ENCODE results near the gene PRELID1.
A peak's percentile ranks its signal among the peaks of the same experiment; 100 is the strongest.
"Not testable (repeated sequence)": the region's sequence is repeated elsewhere in the genome, so short reads cannot be mapped to it uniquely, and the experiment has no call there.

Gene PRELID1

DNA sequence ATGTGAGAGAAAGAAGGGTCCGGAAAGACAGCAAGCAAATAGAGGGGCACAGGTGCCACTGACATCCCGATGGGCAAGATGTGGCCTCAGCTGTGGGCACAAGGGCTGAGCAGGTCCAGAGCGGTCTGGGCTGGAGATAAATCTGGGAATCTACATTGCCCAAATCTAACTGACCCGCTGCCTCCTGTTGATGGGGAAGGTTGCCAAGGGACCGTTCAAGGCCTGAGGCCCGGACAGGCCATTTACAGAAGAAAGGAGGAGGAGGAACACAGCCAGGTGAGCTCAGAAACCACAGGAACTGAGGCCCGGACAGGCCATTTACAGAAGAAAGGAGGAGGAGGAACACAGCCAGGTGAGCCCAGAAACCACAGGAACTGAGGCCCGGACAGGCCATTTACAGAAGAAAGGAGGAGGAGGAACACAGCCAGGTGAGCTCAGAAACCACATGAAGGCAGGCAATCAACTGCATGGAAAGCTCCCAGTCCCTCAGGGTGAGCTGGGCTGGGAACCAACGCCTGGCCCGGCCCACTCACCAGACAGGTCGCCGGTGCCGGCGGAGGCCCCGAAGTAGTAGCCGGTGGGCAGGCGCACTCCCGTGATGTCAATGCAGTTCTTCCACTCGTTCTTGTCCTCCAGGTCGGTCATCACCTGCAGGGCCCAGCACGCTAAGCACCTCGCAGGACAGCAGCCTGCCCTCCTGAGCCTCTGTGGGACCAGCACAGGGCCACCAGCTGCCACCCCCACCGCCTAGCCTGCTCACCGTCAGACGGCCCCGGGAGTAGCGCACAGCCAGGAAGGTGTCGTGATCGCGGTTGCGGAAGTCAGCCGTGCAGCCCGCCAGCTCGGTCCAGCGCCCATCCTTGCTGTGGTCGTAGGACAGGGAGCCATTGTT, 33.2 kb downstream of the PRELID1 start:
- DNase-seq = no peak

DNA sequence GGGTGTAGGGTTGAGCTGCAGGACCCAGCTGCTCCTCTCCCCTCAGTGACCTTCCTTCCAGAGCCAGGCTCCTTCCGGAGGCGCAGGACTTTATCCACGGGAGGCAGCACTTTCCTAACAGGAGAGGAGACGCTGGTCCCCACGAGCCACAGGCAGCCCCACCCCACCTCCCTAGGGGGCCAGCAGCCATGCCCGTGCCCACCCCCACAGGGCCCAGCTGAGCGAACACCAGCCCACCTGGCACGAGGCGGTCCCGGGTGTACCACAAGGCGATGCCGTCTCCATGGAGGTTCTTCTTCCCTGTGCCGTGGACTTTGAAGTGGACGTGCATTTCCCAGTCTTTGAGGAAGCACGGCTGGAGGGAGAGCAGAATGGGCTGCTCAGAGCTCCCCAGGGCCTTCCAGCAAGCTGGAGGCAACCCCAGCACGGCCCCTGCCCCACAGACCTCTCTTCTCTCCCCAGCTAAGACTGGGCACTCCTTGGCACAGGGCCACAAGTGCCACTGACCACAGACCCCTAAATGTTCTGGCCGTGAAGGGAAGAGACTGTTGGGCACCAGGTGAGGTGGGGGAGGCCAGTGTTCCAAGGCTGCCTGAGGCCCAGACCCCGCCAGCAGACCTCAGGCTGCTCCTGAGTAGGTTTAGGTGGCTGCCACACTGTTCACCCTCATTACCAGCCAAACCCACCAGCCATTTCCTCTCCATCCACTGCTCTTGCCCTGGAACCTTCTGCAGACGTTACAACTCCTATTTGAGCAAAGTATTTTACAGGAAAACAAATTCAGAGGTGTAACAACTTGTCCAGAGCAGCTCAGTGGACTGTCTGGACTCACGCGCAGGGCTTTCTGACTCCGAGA, 34.9 kb downstream of the PRELID1 start:
- DNase-seq = no peak

DNA sequence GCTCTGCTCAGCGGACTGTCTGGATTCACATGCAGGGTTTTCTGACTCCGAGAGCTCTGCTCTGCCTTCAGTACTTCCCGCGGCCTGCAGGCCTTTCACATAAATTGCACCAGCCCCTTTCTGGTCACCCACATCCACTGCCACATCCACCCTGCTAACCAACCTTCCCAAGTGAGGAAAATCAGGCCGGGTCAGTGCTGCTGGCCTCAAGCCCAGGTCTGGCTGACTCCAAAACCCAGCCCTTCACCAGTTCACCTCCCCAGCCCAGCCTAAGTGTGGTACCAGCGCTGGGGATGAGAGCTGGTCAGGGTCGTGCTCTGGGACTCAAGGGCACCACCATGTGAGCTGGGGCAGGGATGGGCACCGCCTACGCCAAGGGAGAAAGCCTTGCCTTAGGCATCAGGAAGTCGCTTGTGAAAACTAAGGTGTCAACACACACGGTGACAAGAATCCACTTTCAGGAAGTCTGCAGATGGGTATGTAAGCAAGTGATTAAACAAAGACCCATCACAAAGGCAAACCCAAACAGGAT, 35.6 kb downstream of the PRELID1 start:
- no peak for DNase-seq

DNA sequence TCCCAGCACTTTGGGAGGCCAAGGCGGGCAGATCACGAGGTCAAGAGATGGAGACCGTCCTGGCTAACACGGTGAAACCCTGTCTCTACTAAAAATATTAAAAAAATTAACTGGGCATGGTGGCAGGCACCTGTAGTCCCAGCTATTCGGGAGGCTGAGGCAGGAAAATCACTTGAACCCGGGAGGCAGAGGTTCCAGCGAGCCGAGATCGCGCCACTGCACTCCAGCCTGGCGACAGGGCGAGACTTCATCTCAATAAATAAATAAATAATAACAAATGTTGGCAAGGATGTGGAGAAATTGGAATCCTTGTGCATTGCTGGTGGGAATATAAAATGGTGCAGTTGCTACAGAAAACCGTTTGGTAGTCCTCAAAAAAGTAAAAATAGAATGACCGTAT, 39.4 kb downstream of the PRELID1 start:
- DNase-seq = not testable (repeated sequence)

DNA sequence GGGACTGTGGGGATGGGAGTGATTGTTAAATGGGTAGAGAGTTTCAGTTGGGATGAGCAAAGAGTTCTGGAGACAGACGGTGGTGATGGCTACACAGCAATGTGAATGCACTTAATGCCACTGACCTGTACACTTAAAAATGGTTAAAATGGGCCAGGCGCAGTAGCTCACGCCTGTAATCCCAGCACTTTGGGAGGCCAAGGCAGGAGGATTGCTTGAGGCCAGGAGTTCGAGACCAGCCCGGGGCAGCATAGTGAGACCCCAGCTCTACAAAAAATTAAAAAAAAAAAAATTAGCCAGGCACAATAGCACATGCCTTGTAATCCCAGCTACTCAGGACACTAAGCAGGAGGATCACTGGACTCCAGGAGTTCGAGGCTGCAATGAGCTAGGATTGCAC, 40.2 kb downstream of the PRELID1 start:
- no peak for DNase-seq

DNA sequence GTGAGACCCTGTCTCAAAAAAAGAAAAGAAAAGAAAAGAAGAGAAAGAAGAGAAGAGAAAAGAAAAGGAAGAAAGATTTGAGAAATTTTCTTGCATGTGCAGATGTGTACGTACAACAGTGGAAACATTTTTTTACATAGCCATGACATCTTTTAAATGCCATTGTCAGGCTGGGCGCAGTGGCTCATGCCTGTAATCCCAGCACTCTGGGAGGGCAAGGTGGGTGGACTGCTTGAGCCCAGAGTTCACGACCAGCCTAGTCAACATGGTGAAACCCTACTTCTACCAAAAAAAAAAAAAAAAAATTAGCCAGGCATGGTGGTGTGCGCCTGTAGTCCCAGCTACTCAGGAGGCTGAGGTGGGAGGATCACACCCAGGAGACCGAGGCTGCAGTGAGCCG, 41.3 kb downstream of the PRELID1 start:
- DNase-seq = no peak

DNA sequence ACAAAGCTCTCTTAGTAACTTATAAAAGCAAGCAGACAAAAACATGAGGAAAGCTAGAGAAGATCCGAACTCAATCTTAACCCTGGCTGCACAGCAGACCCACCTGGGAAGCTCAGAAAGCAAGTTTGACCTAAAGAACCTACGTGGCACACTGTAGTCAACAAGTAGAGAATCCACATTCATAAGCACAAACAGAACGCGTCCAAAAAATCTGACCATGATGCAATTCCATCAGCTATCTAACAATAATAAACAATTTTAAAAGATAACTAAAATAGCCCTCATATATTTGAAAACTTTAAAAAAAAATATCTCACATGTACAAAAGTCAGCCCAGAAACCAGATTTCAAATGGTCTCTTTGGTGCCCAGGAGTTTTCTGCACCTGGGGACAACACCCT, 43.2 kb downstream of the PRELID1 start:
- no peak for DNase-seq

DNA sequence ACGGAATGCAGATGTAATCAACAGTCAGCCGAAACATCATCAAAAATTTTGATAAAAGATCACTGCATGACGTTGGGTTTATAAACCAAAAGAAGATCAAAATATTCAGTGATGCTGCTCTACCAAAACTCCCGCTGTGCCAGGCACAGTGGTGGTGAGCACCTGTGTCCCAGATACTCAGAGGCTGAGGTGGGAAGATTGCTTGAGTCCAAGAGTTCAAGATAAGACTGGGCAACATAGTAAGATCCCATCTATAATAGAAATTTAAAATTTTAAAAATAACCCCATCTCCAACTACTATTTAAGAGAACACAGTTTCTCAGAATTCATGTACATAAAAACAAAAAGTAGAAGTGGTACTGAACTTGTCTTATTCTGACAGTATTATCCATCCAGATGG, 44.1 kb downstream of the PRELID1 start:
- no peak for DNase-seq

DNA sequence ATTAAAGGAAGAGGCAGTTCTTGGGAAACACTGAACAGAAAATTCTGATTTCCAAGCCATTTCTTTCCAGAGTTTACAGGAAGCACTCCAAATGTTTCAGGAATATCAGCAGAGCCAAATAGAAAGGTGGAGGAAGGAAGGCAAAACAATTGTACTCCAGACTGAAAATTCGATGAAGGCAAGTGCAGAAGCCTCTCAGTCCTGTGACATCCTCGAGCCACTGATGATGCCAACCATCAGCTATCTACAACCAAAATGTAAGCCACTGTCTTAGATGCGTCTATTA, 45.7 kb downstream of the PRELID1 start:
- DNase-seq = no peak

DNA sequence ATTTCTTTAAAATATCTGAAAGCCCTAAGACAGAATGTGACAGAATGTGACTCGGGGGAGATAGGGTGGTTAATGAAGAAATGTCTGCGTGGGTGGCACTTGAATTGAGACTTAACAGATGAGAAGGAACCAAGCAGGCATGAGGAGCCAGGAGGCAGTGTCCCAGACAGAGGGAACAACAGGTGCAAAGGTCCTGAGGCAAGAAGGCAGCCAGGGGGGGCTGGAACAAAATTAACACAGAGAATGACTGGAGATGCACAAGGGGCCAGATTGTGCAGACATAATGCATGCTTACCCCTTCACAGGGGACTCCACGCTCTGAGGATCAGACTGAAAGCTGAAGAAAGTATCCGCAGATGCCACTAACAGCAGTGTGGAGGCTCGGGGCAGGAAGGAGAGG, 46.2 kb downstream of the PRELID1 start:
- no peak for DNase-seq

DNA sequence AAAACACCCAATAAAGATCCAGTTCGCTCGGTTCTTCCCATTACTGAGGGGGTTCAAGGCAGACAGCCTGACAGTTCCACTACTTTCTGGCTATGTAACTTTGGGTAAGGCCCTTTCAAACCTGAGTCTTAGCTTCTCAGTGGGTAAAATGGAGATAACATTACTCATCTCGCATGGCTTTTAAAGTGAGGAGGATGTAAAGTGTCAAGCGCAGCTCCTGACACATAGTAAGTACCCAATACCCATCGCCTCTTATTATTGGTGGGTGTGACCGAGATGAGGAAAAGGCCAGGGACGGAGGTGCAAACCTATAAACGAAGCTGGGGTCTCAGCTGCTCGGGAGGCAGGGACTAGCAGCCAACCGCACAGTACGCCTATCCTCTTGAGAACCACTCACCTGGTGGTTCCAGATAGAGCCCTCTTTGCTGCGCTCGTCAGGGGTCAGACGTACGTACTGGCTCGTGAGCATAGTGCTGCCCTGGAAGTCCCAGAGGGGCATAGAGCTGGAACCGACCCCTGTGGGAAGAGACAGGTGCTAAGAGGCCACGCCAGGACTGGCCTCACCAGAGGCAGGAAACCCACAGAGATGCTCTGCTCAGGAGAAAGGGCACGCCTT, 47.3 kb downstream of the PRELID1 start:
- DNase-seq = no peak

DNA sequence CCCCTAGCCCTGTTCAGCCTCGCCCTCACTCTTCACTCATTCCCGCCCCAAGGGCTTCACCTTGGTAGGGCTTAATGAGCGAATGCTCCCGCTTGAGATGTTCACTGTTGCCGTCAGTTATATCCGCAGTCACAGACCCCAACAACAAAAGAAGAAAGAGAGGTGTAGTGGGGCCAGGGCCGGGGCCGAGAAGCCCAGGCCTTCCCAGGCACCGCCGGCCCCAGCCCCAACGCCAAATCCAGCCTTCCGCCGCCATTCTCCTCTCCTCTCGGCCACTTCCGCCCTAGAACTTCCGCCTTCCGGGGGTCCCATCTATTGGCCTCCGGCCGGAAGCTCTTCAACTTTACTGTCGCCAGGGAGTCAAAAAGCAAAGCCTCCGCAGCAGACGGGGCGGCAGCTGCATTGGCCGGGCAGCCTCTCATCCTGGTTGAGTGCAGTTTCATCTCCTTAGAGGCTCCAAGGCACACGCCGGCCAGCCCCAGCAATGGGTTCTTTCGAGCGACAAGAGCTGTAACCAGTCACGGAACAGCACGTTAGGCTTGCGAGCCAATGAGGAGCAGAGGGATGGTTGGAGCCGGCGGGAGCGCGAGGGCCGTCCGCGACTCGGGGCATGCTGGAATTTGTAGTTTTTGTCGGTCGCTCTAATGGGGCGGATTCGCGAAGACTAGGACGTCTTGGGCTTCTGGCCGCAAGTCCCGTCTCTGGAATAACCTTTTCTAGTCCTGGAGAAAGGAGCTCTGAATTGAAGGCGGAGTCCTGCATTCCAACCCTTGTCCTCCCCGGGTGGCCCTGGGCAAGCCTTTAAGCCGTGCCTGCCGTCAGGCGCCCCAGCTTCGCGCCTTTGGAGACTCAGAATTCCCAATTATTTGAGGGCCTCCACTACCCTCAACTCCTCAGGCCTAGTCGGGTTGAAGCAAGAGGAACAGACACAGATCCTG, 48.1 kb downstream of the PRELID1 start, which contains the start of gene LMAN2:
TSS of gene LMAN2 (minus strand) at position 277 of the 938 bp plus-strand sequence. CDS start at position 256, 21 bp downstream.
- DNase-seq = peak; percentile 98

DNA sequence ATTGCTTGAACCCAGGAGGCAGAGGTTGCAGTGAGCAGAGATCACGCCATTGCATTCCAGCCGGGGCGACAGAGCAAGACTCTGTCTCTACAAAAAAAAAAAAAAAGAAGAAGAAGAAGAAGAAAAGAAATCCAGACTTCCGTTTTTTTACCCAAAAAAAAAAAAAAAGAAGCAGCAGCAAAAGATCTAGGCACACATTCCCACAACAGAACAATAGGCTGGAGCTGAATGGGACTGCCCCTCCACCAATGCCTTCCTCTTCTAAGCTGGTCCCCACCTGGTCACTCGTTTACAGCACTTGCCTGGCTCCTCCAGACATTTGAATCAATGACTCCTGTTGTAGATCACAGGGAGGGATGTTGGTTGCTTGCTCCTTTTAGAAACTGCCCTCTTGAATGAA, 49.5 kb downstream of the PRELID1 start:
- DNase-seq = no peak

DNA sequence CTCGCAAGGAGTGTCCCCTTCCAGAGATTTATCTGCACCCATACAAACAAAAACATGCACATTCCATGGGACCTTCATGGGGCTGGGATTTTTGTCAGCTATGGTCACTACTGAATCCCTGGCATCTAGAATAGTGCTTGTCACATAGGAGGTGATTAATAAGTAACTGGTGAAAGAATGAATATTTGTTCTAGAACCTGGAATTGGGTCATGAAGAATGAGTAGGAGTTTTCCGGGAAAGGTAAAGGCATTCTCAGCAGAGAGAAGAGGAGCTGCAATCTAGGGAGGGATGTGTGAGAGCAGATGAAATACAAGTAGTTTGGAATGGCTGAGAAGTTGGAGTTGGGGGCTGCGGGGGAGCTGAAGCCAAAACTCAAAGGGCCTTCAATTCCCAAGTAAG, 50.7 kb downstream of the PRELID1 start:
- DNase-seq = no peak

DNA sequence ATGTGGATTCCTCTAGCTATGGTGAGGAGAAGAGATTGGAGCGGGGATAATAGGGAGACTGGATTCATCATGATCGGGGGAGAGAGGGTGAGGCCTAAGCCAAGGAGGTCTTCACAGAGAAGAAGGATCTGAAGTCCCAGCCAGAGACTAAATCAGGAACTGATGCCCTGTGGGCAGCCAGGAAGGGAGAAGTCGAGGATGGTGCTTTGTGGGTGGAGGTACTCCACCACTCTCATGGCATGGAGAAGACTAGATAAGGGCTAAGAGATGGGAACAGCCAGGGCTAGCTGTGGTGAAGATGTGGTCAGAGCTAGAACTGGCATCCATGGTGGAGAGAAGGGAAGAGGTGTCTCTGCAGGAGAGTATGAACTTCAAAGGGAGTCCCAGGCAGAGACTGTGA, 51.1 kb downstream of the PRELID1 start:
- DNase-seq = no peak

DNA sequence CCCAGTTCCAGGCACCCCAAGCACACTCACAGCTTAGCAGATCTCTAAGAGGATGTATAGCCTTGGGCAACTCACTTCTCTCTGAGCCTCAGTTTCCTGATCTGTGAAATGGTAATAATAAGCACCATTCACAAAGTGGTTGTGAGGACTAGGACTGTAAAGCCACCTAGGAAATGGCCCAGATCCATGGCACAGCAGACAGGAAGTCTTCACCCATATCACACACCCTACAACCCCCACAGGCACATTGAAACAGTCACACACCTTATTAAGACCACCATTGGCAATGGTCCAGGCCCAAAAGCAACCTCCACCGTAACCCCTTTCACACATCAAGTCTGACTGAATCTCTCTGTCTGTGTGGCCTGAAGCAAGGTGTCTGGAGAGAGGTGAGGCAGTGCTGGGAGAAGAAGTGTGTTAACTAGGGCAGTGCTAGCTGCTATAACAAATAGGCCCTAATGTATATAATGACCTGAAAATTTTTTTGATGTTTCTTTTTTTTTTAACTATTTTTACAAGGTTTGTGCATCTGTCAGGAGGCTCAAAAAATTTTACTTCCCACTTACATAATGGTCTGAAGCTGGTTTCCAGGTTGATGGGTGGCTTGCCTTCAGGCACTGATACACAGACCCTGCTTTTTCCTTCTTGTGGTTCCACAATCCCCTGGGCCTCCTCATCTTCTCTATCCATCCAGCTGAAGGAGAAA, 51.7 kb downstream of the PRELID1 start:
- DNase-seq = no peak

DNA sequence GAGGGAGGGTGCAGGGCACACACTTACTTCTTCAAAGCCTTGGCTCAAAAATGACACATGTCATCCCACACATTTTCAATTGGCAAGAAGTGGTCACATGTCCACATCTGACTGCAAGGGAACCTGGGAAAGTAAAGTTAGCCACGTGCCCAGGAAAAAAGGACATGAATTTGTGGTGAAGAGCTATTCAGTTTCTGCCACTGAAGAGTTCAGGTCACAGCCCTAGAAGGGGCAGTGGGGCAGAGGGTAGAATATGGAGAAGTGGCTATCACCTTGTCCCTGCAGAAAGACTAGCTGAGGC, 52.2 kb downstream of the PRELID1 start:
- DNase-seq = no peak

Data from fibroblast of skin of right biceps (primary cell).